Spleen (tissue), 11 donors: ENCODE results near the gene SYTL1. TPM values are rescaled to one million over a fixed set of nuclear protein-coding genes. Genes with fewer than 3 reads are reported as not detected.

Experiments
- DNase-seq: peaks from one replicate; pipeline ENCODE4 v3.0.0-alpha.2; 2020
- H3K27ac ChIP-seq, 8 donors: fragments of 200-600 bp; sonication (generic) in 7 of 8; 1 replicate in 4 of 8; 2 replicates in 4 of 8; pipeline versions ENCODE4 v1.5.0 to v1.8.0; 2016 to 2021; ENCODE audit warnings: inconsistent platforms in 4 of 8, mild to moderate bottlenecking in 4 of 8, moderate library complexity in 1 of 8
- H3K27me3 ChIP-seq, 7 donors: fragments of 200-600 bp; sonication (generic) in 6 of 7; replicated peaks in 1 of 7; 1 replicate in 4 of 7; 2 replicates in 3 of 7; pipeline versions ENCODE4 v1.5.0 to v1.8.0; 2016 to 2021; ENCODE audit warnings: inconsistent platforms in 3 of 7, mild to moderate bottlenecking in 1 of 7
- H3K36me3 ChIP-seq, 6 donors: fragments of 200-600 bp; sonication (generic) in 5 of 6; 1 replicate in 4 of 6; 2 replicates in 2 of 6; pipeline versions ENCODE4 v1.5.0 to v1.8.0; 2016 to 2021; ENCODE audit warnings: inconsistent platforms in 2 of 6
- H3K4me1 ChIP-seq, 6 donors: fragments of 200-600 bp; sonication (generic) in 5 of 6; 1 replicate in 3 of 6; 2 replicates in 3 of 6; pipeline versions ENCODE4 v1.5.0 to v1.8.0; 2016 to 2021; ENCODE audit warnings: inconsistent platforms in 3 of 6
- H3K4me3 ChIP-seq, 8 donors: fragments of 200-600 bp; sonication (generic) in 7 of 8; 1 replicate in 4 of 8; 2 replicates in 4 of 8; pipeline versions ENCODE4 v1.5.0 to v1.8.0; 2016 to 2021; ENCODE audit warnings: inconsistent platforms in 4 of 8, mild to moderate bottlenecking in 4 of 8, moderate library complexity in 2 of 8
- H3K9me3 ChIP-seq, 8 donors: fragments of 200-600 bp; sonication (generic) in 7 of 8; 1 replicate in 4 of 8; 2 replicates in 4 of 8; pipeline versions ENCODE4 v1.5.0 to v1.8.0; 2016 to 2021; ENCODE audit warnings: inconsistent platforms in 4 of 8
- CTCF ChIP-seq, 11 experiments: fragments of 200-600 bp in 7 of 11; fragments of 450-650 bp in 4 of 11; sonication (generic) in 4 of 11; IDR thresholded peaks in 8 of 11; conservative IDR thresholded peaks in 3 of 11; 1 replicate in 7 of 11; 2 replicates in 4 of 11; pipeline versions ENCODE4 v1.4.0 to v1.8.0; 2016 to 2021; ENCODE audit warnings: antibody characterized with exemption in 11 of 11, inconsistent platforms in 4 of 11, mild to moderate bottlenecking in 1 of 11
- POLR2A ChIP-seq, 3 donors: fragments of 450-650 bp; IDR thresholded peaks; one replicate each; pipeline ENCODE4 v1.5.1; 2017; ENCODE audit warnings: antibody characterized with exemption in 3 of 3, mild to moderate bottlenecking in 1 of 3
- POLR2AphosphoS5 ChIP-seq, 3 donors: sonication (generic); formaldehyde crosslinking; IDR thresholded peaks; one replicate each; pipeline ENCODE4 v1.5.1; 2017; ENCODE audit warnings: antibody characterized with exemption in 3 of 3
- WGBS, 5 donors: extraction: QIAGEN DNeasy Blood & Tissue Kit in 3 of 5; methylation state at CpG; one replicate each; pipeline versions ENCODE4 v1.1.5 to v1.1.7; 2013 to 2018; 5-methylcytosine and 5-hydroxymethylcytosine counted together
- intact Hi-C: fragments of 100-400 bp; cut with DNase I; formaldehyde crosslinking; loops from one replicate; pipeline ENCODE4 v1.15.0; 2023; ENCODE audit warnings: low total_unique reads
- polyA plus RNA-seq, 3 donors: library from polyadenylated mRNA; stranded (reverse); fragments of 200-250 nt; gene quantifications; one replicate each; pipeline ENCODE4 v1.2.1, GENCODE V29; 2013
- total RNA-seq, 7 donors: library from RNA; depleted of rRNA in 3 of 7; stranded (reverse); fragments of >200 nt in 3 of 7; fragmentation: NEBNext Ultra II Directional in 4 of 7; extraction: Animal tissue kit (Norgen Biotek cat#: 25700) in 4 of 7; gene quantifications; one replicate each; pipeline versions ENCODE4 v1.1.0 to v1.2.1, GENCODE V29; 2016 to 2021
- donor health status: healthy with polysubstance abuse.
- donor health status: DM: no; HTN: no; CAD: no; lungs with moderate emphysema.
- donor health status: DM: no; HTN: no; CAD: no.
- donor health status: Bipolar disorder and iron deficiency.
- donor health status: healthy.
- donor health status: DM: no; HTN: no; CAD: no.
- donor health status: DM: yes; HTN: yes; CAD: no.

The SYTL1 gene
- total and polyA plus RNA-seq, 10 donors: 54.9 to 208 (median 76.4) TPM

GRCh38 chr1:27397749-27398148, 55.9 kb downstream of the SYTL1 start:
- H3K9me3 ChIP-seq: no peaks in the 10 kb centered on the region
- no peak for DNase-seq
- TF ChIP-seq POLR2AphosphoS5 (IDR thresholded peaks at IDR 0.05): no peak
- TF ChIP-seq CTCF (IDR thresholded peaks at IDR 0.05 in 8 of 11, conservative IDR thresholded peaks at IDR 0.05 in 3 of 11): no peak
- no peaks in the 10 kb centered on the region for H3K36me3 ChIP-seq
- H3K4me1 ChIP-seq: peaks cover 14 to 82% (median 30%) of the 10 kb centered on the region in 6 donors
- no peak overlapping the region for H3K4me3 ChIP-seq
- no peak overlapping the region for H3K27ac ChIP-seq
- no peaks in the 10 kb centered on the region for H3K27me3 ChIP-seq
- intact Hi-C loops: no loop called here
- WGBS, 5 donors: 77 to 88% (median 85%) methylated on average over 7 of the region's 7 CpGs

- no peak overlapping the region for H3K27ac ChIP-seq
- intact Hi-C loops: no loop called here
- no peak overlapping the region for H3K4me3 ChIP-seq
- peaks cover 22 to 82% (median 35%) of the 10 kb centered on the region in 6 donors for H3K4me1 ChIP-seq
- H3K36me3 ChIP-seq: no peaks in the 10 kb centered on the region
- no peak for DNase-seq
- TF ChIP-seq CTCF (IDR thresholded peaks at IDR 0.05 in 8 of 11, conservative IDR thresholded peaks at IDR 0.05 in 3 of 11): no peak
- peak in 2 of 3 donors; percentile 30 to 75 for TF ChIP-seq POLR2AphosphoS5 (IDR thresholded peaks at IDR 0.05)
- TF ChIP-seq POLR2A (IDR thresholded peaks at IDR 0.05): no peak
- no peaks in the 10 kb centered on the region for H3K27me3 ChIP-seq
- no peaks in the 10 kb centered on the region for H3K9me3 ChIP-seq
- 73 to 87% (median 80%) methylated on average over 2 to 4 of the region's 4 CpGs for WGBS, 5 donors
Observed at GRCh38 chr1:27398405-27399149, 56.8 kb downstream of the SYTL1 start.

GRCh38 chr1:27399251-27400025, 57.6 kb downstream of the SYTL1 start:
- TF ChIP-seq POLR2AphosphoS5 (IDR thresholded peaks at IDR 0.05) (peak; percentile 46 to 82 (median 66)), POLR2A (IDR thresholded peaks at IDR 0.05) (no peak), CTCF (IDR thresholded peaks at IDR 0.05 in 8 of 11, conservative IDR thresholded peaks at IDR 0.05 in 3 of 11) (no peak)

More at GRCh38 chr1:27399251-27400025, 57.6 kb downstream of the SYTL1 start:
- intact Hi-C loops: loop anchor here (5.0 kb wide), 2 partner anchors 208 to 263 kb away; no protein-coding TSS in a partner anchor
- Histone ChIP-seq H3K27ac (no peak overlapping the region), H3K9me3 (no peaks in the 10 kb centered on the region), H3K27me3 (no peaks in the 10 kb centered on the region), H3K4me3 (no peak overlapping the region), H3K36me3 (peaks cover 0 to under 1% (median 0%) of the 10 kb centered on the region in 6 donors), H3K4me1 (peaks cover 30 to 86% (median 44%) of the 10 kb centered on the region in 6 donors)
- DNase-seq: no peak
- WGBS, 5 donors: 61 to 84% (median 71%) methylated on average over 8 to 19 of the region's 19 CpGs
